Inferior parietal cortex (tissue), 1 donor: ENCODE results near the gene FEM1B.
"Not testable (repeated sequence)": the region's sequence is repeated elsewhere in the genome, so short reads cannot be mapped to it uniquely, and the experiment has no call there.

ENCODE experiments used
- DNase-seq: peaks from one replicate; pipeline ENCODE4 v3.0.0-alpha.2; 2016; ENCODE audit errors: extremely low spot score

The FEM1B gene

DNA sequence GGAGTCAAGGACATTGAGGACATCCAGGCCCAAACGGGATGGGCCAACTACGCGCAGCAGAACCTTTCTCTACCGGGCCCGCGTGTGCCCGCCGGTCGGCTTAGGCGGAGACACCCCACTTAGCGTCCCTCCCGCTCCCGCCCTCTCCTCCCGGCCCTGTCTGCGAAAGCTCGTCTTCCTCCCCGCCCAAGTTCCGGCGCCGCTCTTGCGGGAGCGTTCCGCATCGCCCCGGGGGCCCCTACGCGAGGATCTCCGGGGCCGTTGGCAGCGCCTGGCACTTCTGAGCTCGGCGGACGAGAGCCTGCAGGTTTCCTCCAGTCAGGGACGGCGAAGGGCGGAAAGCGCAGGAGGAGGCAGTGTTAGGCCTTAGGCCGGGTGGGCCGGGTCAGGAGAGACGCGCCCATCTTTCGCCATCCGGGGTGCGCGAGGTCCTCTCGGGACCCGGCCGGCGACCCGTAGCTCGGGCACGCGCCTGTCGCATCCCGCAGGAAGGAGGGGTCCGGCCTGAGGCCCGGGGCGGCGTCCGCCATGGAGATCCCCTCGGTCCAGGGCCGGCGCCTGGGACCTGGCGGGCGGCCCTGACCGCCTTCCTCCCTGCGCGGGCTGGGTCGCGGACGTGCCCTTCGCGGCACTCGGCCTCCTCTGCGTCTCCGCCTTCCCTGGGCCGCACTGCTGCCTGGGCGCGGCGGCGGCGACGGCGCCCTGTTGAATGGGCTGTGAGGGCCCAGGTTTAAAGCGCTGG, at the start of gene FEM1B:
Gene FEM1B (plus strand): TSS at position 143 of the 742 bp plus-strand sequence. CDS start 673 bp downstream, outside the sequence.
- DNase-seq, result peak; percentile 92

DNA sequence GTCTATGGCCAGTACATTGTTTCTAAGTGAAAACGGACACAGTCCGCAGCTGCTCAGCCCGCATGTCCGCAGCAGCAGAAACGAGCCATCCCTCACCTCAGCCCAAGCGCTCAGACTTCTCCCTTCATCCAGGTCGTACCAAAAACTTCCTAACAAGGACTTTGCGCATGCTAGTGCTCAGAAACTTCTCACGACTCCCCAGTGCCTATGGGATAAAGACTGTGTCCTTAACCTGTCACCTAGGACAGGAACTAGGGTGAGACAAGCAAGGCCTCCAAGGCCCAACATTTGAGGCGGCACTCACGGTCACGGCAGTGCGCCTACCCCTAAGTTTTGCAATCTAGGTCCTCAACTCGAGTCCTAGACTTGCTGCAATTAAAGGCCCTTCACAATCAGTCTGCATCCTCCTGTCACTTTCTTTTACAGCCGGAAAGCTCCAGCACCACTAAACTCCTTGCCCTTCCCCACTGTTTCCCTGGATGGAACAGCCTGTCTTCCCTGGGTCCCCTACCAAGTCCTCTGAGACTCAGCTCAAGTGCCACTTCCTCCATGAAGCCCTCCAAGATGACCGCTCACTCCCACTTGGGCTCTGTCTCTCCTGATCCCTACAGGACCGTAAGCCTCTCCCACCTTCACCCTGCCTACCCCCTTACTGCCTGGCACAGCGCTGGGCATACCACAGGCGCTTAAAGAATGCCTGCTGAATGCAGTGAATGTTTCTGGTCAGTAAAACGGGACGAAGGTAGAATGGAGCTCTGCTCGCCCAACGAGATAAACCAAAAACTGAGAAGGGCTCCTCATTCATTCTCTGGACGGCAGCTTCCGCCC, 49.2 kb upstream of the FEM1B start:
- DNase-seq, result no peak

DNA sequence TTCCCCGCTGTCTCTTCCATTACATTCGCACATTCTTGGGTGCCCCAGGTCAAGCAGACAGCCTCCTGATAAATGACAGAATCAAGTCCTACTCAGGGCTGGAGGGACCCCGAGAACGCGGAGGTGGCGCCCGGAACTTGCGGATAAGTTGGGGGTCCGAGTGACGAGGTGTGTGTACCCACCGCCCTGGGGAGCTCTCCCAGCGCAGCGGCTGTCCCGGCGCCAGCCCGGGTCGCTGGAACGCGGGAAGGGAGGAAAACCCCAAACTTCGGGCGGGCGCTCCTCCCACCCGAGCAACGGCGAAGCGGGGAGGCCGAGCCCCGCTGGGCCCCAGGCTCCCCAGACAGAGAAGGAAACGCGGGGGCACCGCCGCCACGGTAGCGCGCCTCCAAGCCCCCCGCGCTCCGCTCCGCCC, 48.6 kb upstream of the FEM1B start:
- DNase-seq, result no peak

DNA sequence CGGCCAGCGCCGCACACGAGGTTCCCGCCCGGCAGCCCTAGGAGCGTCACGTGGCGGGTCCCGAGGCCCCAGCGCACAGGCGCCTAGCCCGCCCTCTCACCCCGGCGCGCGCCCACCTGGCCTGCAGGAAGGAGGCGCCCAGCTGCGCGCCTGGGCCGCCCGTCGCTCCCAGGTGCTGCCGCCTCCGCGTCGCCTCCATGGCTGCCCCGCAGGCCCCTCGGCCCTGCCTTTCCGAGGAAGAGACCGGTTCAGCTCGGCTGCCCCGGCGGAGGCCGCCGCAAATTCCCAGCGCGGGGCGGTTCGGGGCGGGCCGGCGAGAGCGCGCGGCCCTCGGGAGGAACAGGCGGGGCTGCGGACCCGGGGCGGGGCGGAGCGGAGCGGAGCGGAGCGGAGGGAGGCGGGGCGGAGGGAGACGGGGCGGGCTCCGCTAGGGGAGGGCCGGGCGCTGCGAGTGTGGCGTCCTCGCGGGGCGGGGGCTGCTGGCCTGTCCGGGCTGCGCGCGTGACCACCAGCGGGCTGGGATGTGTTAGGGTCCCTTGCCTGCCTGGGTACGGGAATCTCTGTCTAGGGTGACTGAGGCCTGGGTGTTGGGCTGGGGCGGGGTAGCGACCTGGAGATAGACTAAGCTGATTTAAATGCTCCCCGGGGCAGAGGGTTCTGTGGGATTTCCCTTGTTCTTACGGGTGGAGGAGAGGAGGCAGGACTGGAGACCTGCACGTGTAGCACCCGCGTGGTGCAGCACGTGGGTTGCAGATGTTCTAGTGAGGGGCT, 48.0 kb upstream of the FEM1B start, which contains the start of gene CLN6:
Gene CLN6 (minus strand): TSS at position 343 of the 771 bp plus-strand sequence. CDS start 144 bp downstream, at position 199.
- peak; percentile 70 for DNase-seq

DNA sequence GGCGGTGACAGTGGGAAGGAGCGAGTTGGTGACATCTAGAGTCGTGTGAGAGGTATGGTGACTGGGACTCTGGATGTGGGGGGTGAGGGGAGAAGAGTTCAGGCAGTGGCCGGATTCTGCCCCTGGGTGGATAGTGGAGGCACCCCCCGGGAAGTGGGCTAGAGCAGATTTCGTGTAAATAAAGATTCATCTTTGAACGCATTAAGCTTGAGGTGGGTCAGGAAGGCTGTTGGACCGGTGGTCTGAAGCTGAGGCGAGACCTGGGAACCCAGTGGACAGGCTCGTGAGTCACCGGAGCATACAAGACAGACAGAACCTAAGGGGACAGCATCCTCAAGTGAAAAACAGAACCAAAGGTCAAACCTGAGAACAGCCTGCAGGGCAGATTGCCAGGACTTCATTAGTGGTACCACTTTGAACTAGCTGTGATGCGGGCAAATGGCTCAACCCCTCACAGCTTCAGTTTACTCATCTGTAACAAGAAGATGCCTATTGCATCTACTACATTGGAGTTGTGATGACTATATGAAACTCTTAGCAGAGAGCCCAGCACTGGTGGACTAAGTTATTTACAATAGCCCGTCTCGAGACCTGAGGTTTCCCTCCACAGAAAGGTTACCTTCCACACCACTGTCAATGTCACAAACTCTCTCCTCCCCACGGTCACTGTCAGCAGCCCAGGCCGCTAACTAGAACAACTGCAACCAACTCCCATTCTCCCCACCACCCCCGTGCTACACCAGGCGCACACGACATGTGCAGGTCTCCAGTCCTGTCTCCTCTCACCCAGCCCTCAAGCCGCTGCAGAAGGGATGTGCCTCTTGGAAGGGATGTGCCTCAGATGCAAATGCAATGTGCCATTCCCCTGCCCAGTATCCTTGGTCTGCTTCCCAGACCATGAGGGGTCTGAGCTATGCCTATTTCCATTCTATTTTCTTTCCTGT, 47.1 kb upstream of the FEM1B start:
- peak; percentile 27 for DNase-seq

DNA sequence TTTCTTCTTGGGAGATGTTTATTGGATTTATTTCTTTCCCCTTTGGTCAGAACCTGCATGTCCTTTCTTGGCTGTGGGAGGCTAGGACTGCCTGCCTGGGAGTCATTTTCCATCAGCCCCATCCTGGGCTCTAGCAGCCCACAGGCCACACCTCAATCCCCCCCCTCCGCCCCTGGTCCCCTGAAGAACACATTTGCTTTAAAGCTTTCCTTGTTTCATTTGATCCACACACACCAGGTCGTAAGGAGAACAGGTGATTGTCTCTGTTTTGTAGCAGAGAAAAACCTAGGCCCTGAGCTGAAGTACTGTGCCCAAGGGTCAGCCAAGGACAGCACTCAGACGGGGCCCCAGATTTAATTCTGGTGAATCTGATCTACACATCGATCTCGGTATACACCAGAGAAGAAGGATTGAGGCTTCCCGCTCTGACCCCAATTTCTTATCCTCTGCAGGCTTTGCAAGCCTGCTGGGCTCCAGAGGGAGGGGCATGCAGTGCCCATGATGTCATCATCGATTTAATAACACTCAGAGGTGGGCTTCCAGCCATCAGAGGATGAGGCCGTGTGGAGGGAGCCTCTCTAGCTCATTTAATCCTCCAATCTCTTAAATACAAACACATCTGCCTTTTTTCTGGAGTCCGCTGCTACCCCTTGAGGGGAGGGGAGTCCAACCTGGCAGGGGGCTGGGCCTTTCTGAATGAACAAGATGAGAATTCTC, 46.3 kb upstream of the FEM1B start:
- no peak for DNase-seq

DNA sequence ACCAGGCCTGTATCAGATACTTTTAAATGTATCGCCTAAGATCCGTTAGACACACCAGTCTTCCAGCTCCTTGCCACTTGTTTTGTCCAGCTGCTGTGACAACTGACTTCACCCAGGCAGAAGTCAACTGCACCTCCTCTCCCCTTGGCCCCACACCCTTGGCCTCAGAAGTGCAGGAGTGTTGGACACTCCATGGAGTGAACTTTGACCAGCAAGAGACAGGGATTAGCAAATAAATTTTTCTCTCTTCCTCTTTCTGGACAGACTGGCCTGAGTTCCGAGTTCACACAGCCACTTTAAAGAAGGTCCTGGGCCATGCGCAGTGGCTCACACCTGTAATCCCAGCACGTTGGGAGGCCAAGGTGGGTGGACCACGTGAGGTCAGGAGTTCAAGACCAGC, 45.1 kb upstream of the FEM1B start:
- DNase-seq, result no peak

DNA sequence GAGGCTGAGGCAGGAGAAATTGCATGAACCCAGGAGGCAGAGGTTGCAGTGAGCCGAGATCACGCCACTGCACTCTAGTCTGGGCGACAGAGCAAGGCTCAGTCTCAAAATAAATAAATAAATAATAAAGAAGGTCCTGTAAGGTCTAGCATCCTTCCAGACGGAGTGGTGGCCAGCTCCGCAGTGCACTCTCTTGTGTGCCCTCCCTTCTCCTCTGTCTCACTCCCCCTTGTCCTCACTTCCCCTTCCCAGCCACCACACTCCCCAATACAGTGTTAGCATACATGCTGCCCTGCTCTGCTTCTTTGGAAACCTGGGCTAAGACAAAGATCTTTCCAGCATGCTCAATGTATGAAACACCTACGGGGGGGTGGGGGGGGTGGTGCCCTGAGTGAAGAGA, 44.6 kb upstream of the FEM1B start:
- no peak for DNase-seq

DNA sequence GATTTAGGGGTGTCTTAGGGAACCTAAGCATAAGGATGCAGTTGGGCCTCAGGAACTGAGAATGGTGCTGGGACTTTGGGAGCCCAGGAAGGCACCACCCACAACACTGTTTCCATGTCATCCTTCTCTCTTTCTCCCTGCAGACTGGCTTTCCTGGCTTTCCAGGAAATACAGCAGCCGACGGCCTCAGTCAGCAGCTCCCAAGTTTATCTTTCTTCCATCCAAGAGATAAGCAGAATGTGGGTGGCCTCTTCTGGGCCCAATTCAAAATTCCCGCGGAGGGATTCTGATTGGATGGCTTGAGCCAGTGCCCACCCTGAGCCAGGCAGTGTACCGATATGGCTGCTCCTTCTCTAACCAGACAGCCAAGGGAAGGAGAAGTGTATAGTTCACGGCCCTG, 43.5 kb upstream of the FEM1B start:
- DNase-seq, result no peak

DNA sequence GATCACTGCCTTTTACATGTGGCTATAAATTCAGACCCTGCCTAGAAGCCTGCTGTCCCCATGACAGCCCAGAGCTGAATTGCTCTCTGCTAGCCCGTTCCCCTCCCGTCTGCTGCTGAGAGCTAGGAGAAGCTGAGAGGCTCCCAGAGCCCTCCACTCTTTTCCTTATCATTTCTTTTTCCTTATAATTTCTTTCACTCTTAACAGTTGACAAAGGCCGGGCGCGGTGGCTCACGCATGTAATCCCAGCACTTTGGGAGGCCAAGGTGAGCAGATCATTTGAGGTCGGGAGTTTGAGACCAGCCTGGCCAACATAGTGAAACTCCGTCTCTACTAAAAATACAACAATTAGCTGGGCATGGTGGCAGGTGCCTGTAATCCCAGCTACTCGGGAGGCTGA, 43.0 kb upstream of the FEM1B start:
- not testable (repeated sequence) for DNase-seq

DNA sequence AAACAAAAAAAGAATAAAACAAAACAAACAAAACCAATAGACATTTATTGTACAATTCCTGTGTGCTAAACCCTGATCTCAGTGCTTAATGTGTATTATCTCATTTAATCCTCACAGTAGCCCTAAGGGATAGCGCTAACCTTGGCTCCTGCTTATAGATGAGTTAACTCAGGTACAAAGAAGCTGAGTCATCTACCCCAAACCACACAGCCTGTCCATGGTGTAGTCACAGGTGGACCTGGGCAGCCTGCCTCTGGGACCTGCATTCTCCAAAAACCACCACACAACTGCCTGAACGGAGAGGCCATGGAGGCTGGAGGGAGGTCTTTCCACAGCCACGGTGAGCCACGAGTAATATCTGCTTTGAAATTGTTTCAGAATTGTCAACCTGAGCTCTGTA, 42.5 kb upstream of the FEM1B start:
- no peak for DNase-seq

DNA sequence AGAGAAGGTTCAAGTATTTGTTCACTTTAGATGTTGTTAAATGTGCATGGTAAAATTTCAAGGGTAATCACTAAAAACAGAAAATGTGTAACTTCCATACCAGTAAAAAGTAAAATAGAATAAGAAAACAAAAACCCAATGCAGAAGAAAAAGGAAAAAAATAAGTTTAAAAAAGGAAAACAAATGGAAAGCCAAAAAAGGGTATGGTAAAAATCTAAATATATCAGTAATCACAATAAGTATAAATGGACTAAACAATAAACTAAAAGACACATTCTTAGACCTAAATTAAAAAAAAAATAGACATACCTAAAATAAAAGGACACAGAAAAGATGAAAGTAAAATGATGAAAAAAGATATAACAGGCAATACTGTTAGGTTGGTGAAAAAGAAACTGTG, 38.5 kb upstream of the FEM1B start:
- no peak for DNase-seq

DNA sequence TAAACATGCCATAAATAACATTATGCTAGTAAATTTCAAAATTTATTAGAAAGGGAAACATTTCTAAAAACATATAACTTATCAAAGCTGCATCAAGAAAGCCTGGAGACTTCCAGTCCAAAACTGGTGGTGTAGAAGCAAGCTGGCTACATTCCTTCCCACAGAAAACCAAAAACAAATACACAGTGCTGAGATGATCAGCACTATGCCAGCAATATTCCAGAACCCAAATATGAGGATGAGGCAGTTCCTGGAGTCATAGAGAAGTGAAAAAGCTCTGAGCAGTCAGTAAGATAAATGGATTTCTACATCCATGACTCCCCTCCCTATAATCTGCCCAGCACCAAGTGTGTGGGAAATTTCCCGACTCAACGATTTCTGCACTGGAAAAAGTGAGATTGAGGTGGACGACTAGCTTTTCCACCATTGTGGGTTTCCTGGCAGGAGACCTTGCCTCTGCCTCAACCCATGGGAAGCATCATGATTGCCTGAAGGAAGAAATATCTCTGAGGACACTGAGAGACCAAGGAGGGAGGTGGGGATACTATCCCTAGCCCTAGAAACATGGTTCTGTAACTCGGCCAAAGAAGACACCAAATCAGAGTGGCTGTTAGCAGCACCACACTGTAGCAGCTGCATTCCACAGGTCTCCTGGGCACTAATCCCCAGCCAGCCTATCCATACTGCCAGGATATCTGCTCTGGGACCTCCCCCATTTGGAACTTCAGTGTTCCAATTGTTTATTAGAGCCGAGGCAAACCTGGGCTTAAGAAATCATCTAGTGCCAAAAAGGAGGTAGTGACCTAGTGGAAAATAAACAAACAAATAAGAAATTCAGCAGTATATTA, 36.2 kb upstream of the FEM1B start:
- no peak for DNase-seq

DNA sequence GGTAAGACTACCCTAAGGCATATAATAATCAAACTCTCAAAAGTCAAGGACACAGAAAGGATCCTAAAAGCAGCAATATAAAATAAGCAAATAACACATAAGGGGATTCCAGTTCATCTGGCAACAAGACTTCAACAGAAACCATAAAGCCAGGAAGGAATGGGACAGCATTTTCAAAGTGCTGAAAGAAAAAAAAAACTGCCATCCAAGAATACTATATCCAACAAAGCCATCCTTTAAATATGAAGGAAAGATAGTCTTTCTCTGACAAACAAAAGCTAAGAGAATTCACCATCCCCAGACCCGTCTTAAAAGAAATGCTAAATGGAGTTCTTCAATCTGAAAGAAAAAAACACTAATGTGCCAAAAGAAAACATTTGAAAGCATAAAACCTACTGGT, 33.3 kb upstream of the FEM1B start:
- no peak for DNase-seq

DNA sequence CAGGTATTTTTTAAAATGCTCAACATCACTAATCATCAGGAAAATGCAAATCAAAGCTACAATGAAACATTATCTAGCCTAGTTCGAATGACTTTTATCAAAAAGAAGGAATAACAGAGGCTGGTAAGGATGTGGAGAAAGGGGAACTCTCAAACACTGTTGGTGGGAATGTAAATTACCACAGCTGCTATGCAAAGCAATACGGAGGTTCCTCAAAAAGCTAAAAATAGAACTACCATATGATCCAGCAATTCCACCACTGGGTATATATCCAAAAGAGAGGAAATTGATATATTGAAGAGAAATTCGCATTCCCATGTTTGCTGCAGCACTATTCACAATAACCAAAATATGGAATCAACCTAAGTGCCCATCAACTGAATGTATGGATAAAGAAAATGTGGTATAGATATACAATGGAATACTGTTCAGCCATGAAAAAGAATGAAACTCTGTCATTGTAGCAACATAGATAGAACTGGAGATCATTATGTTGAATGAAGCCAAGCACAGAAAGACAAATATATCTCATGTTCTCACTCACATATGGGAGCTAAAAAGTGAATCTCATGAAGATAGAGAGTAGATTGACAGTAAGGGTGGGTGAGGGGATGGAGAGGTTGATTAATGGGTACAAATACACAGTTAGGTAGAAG, 28.4 kb upstream of the FEM1B start:
- no peak for DNase-seq

DNA sequence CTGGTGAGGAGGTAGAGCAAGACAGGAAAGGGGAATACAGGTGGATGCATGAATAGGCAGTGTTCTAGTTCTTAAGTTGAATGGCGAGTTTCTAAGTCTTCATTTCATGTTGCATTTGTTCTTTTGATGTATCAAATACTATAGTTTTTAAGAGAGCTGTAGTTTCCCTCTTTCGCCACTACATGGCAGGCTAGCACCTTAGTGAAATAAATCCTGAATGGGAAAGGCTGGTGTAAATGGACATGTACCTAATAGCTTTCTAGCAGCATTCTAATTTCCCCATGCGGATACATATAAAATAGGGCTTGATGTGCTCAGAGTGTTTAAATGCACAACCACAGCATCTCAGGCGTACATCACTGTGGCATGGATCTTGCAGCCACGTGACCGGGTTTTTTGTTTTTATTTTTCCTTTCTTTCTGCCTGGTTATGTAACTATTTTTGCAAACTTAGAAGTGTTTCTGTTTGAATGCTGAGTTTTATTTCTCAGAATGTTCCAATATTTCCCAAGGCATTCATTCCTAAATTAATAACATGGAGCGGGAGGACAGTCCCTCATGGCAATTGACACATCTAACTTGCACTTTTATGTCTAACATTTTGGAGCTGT, 24.5 kb upstream of the FEM1B start:
- DNase-seq, result peak; percentile 91

DNA sequence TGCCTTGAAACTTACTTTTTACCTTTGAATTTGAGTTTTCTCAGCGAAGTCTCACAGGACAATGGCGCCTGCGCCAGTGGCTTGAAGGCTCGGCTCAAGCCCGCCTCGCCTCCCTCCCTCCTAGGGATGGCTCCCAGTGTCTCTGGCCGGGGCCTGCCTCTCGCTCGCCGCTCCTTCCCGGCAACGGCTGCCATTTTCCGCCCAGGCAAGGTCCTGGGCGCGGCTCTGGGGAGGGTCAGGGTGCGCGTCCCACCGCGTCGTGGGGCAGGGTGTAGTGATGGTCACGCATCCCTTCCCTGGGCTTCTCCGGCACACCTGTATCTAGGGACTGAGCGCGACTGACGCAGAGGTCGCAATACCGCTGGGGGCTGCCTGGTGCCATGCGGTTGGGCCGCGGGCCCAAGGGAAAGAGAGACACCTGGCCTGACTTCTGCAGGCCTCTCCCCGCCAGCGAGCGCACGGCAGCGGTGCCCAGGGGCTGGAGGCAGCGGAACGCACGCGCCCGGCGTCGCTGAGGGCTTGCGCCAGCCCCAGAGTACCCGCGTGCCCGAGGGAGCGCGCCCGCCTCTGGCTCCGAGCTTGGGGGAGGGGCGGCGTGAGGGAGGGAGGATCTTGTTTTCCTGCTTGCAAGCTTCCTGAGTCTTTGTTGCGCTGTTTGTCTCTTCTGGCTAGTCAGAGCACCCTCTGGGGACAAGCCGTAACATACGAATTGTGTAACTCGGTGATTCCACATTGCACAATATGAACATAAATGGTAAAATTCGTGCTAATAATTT, 20.7 kb upstream of the FEM1B start:
- DNase-seq, result peak; percentile 91

DNA sequence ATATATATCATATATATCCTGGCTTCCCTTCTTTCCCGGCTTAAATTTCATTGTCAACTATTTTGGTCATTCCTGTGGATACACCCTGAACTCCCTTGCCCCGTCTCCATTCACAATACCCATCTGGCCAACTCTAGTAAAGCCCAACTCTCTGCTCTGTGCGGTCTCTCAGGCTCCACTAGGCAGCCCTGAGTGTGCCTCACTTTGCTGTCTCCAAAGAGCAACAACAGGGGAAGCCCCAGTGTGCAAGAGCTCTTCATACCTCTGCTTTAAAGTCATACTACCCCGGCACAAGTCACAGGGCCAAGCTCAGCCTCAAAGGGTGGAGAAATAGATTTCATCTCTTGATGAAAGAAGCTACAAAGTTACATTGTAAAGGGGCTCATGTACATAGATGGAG, 18.9 kb upstream of the FEM1B start:
- no peak for DNase-seq
